Fibroblast of mammary gland (primary cell): Measurements from ENCODE around the gene HDLBP.

Experiments used
- DNase-seq: peaks from one replicate; pipeline ENCODE4 v3.0.0-alpha.2; 2010; ENCODE audit warnings: low read depth
- H3K4me3 ChIP-seq: 2 replicates; pipeline ENCODE4 v1.5.1; 2011; ENCODE audit warnings: low read depth, mild to moderate bottlenecking, low read length, moderate library complexity; ENCODE audit not compliant: control insufficient read depth
- CTCF ChIP-seq: conservative IDR thresholded peaks from 2 replicates; pipeline ENCODE4 v1.5.1; 2011; ENCODE audit warnings: low read depth, low read length, inconsistent platforms; ENCODE audit not compliant: control insufficient read depth, insufficient read depth

The HDLBP gene

GRCh38 chr2:241203218-241204009 lies 112.1 kb downstream of the HDLBP start:
- DNase-seq = no peak
- no peak overlapping the region for H3K4me3 ChIP-seq

GRCh38 chr2:241202681-241203080 lies 112.8 kb downstream of the HDLBP start:
- no peak overlapping the region for H3K4me3 ChIP-seq
- TF ChIP-seq CTCF = no peak
- DNase-seq = no peak

More at GRCh38 chr2:241203218-241204009, 112.1 kb downstream of the HDLBP start:
- TF ChIP-seq CTCF = no peak

GRCh38 chr2:241202268-241202585 lies 113.2 kb downstream of the HDLBP start:
- no peak for TF ChIP-seq CTCF
- no peak for DNase-seq
- H3K4me3 ChIP-seq = no peak overlapping the region

DNA sequence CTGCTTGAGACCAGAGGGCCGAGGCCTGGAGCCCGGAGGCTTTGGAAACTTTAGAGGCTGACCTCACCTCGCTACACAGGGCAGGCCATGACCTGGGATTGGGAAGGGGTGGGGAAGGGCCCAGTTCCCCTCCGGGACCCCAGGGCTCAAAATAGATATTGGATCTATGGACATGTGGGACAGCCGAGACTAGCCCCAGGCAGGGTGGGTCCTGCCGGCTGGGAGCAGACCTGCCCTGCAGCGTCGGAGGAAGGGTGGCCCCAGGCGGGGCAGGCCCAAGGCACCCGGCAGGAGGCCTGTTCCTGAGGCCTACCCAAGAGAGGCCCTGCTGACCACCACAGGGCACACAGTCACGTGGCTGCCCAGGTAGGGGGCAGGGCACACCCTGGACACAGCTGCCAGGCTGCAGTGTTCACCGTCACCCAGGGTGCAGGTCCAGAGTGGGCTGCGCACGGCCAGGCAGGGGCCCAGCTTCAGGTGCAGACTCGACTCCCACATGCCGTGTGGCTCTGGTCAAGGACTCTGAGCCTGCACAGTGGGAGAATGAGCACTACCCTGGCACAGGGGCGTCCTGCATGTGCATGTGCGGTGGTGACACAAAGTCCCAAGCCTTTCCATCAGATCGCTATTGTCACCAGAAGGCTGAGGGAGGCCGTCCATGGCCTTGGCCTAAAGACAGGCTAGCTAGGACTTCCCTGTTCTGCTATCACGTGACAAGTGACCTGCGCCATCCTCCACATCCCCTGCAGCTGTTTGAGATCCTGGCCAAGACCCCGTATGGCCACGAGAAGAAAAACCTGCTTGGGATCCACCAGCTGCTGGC lies 113.8 kb downstream of the HDLBP start:
- no peak for DNase-seq
- no peak for TF ChIP-seq CTCF
- H3K4me3 ChIP-seq = no peak overlapping the region

DNA sequence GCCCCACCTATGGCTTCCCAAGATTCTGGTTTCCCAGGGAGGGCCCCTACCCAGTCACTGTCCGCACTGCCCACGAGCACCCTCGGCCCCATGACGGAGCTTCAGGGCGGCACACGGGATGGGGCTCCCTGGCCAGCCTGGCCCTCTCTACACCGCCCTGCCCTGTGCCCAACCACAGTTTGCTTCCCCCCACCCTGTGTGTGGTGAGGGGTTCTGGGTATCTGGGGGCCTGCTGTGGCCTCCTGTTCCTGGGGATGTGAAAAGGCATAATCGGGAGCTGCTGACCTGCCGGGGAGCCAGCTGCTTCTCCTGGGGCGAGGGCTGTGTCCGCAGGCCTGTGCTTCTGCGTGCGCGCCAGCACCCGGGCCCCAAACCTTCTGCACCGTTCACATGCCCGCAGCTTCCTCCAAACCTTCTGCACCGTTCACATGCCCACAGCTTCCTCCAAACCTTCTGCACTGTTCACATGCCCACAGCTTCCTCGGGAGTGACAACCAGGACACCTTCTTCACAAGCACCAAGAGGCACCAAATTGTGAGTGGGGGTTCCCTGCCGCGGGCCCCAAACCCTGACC lies 114.6 kb downstream of the HDLBP start:
- TF ChIP-seq CTCF = no peak
- DNase-seq = no peak
- H3K4me3 ChIP-seq = no peak overlapping the region

- no peak for TF ChIP-seq CTCF
- no peak for DNase-seq
Observed at GRCh38 chr2:241199897-241200821, 115.3 kb downstream of the HDLBP start.

More at GRCh38 chr2:241199897-241200821, 115.3 kb downstream of the HDLBP start:
- H3K4me3 ChIP-seq = no peak overlapping the region
